GM18519 (cell line): Measurements from ENCODE around the gene ASTN1.

Experiments used
- ATAC-seq: cut with Tn5 transposase; IDR thresholded peaks from one replicate; pipeline ENCODE4 v1.9.1; 2021; ENCODE audit warnings: mild to moderate bottlenecking, moderate library complexity; ENCODE audit not compliant: unreplicated experiment, low FRiP score

ASTN1 gene

GRCh38 chr1:176938375-176938774, 226.1 kb downstream of the ASTN1 start:
- ATAC-seq: no peak

GRCh38 chr1:176934370-176934769, 230.1 kb downstream of the ASTN1 start:
- no peak for ATAC-seq

GRCh38 chr1:176932114-176933104, 232.1 kb downstream of the ASTN1 start:
- ATAC-seq: no peak

- no peak for ATAC-seq
Observed at GRCh38 chr1:176931526-176931925, 233.0 kb downstream of the ASTN1 start.

- ATAC-seq: no peak
Observed at GRCh38 chr1:176926330-176927086, 238.0 kb downstream of the ASTN1 start.

GRCh38 chr1:176925223-176925622, 239.3 kb downstream of the ASTN1 start:
- ATAC-seq: no peak

- ATAC-seq: no peak
Observed at GRCh38 chr1:176923283-176923682, 241.2 kb downstream of the ASTN1 start.

- ATAC-seq: no peak
Observed at GRCh38 chr1:176919386-176920378, 244.8 kb downstream of the ASTN1 start.

GRCh38 chr1:176905648-176906047, 258.9 kb downstream of the ASTN1 start:
- no peak for ATAC-seq

GRCh38 chr1:176904057-176904751, 260.3 kb downstream of the ASTN1 start:
- ATAC-seq: no peak

GRCh38 chr1:176903474-176903873, 261.0 kb downstream of the ASTN1 start:
- no peak for ATAC-seq

- no peak for ATAC-seq
Observed at GRCh38 chr1:176899321-176899720, 265.2 kb downstream of the ASTN1 start.

GRCh38 chr1:176897350-176898236, 266.9 kb downstream of the ASTN1 start:
- ATAC-seq: no peak

GRCh38 chr1:176896216-176896615, 268.3 kb downstream of the ASTN1 start:
- ATAC-seq: no peak

- no peak for ATAC-seq
Observed at GRCh38 chr1:176894450-176894849, 270.1 kb downstream of the ASTN1 start.

GRCh38 chr1:176893625-176894352, 270.7 kb downstream of the ASTN1 start:
- no peak for ATAC-seq

- no peak for ATAC-seq
Observed at GRCh38 chr1:176888471-176889032, 276.0 kb downstream of the ASTN1 start.

- no peak for ATAC-seq
Observed at GRCh38 chr1:176885751-176886150, 278.8 kb downstream of the ASTN1 start.
